Ascending aorta (tissue), 2 donors: ENCODE measurements around the gene FAM3A. TPM values are rescaled to one million over a fixed set of nuclear protein-coding genes. Genes with fewer than 3 reads are reported as not detected.
"Not testable (repeated sequence)": the region's sequence is repeated elsewhere in the genome, so short reads cannot be mapped to it uniquely, and the experiment has no call there.

Source experiments
- DNase-seq, 2 donors: peaks; one replicate each; pipeline ENCODE4 v3.0.0-alpha.2; 2019; ENCODE audit warnings: low spot score in 2 of 2
- H3K27ac ChIP-seq, 2 donors: fragments of 200-600 bp; sonication (generic); one replicate each; pipeline ENCODE4 v1.5.1; 2016 to 2017; ENCODE audit warnings: mild to moderate bottlenecking in 1 of 2
- H3K27me3 ChIP-seq: fragments of 200-600 bp; sonication (generic); one replicate; pipeline ENCODE4 v1.5.1; 2017
- H3K36me3 ChIP-seq, 2 donors: fragments of 200-600 bp; sonication (generic); one replicate each; pipeline ENCODE4 v1.5.1; 2016
- H3K4me1 ChIP-seq, 2 donors: fragments of 200-600 bp; sonication (generic); one replicate each; pipeline ENCODE4 v1.5.1; 2016 to 2017; ENCODE audit warnings: mild to moderate bottlenecking in 1 of 2
- H3K4me3 ChIP-seq, 2 donors: fragments of 200-600 bp; sonication (generic); one replicate each; pipeline ENCODE4 v1.5.1; 2016 to 2017; ENCODE audit warnings: mild to moderate bottlenecking in 1 of 2
- H3K9me3 ChIP-seq, 2 donors: fragments of 200-600 bp; sonication (generic); one replicate each; pipeline ENCODE4 v1.5.1; 2016
- intact Hi-C: fragments of 100-400 bp; cut with DNase I; formaldehyde crosslinking; loops from one replicate; pipeline ENCODE4 v1.15.1; 2023
- total RNA-seq: library from RNA; depleted of rRNA; stranded (reverse); fragments of >200 nt; gene quantifications from one replicate; pipeline ENCODE4 v1.1.0, GENCODE V29; 2016
- TF ChIP-seq, protein P1 (sequence below), 3 experiments: fragments of 200-600 bp in 2 of 3; fragments of 450-650 bp in 1 of 3; sonication (generic) in 2 of 3; IDR thresholded peaks; one replicate each; pipeline ENCODE4 v1.5.1; 2016 to 2019; ENCODE audit warnings: antibody characterized with exemption in 3 of 3, mild to moderate bottlenecking in 1 of 3, moderate library complexity in 1 of 3

Gene FAM3A
- total RNA-seq = 69.9 TPM

- Histone ChIP-seq H3K9me3 (no peaks in the 10 kb centered on the region), H3K27me3 (no peaks in the 10 kb centered on the region), H3K36me3 (no peaks in the 10 kb centered on the region), H3K4me1 (peaks cover 2 to 5% of the 10 kb centered on the region in 2 donors), H3K27ac (peak within 1 kb of the TSS; percentile 82 to 88), H3K4me3 (peak within 1 kb of the TSS; percentile 64 to 72)
- TF ChIP-seq, protein P1, sequence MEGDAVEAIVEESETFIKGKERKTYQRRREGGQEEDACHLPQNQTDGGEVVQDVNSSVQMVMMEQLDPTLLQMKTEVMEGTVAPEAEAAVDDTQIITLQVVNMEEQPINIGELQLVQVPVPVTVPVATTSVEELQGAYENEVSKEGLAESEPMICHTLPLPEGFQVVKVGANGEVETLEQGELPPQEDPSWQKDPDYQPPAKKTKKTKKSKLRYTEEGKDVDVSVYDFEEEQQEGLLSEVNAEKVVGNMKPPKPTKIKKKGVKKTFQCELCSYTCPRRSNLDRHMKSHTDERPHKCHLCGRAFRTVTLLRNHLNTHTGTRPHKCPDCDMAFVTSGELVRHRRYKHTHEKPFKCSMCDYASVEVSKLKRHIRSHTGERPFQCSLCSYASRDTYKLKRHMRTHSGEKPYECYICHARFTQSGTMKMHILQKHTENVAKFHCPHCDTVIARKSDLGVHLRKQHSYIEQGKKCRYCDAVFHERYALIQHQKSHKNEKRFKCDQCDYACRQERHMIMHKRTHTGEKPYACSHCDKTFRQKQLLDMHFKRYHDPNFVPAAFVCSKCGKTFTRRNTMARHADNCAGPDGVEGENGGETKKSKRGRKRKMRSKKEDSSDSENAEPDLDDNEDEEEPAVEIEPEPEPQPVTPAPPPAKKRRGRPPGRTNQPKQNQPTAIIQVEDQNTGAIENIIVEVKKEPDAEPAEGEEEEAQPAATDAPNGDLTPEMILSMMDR (IDR thresholded peaks at IDR 0.05) = no peak
- peak; percentile 70 to 95 for DNase-seq
- intact Hi-C loops = loop anchor here (1.0 kb wide), 2 partner anchors 26 to 37 kb away; partner anchors contain the start of genes LAGE3 and SLC10A3
Observed at GRCh38 chrX:154515966-154516655, at the start of gene FAM3A. Gene FAM3A, minus strand, starts transcription at chrX:154516232. Its CDS starts 460 bp downstream, at chrX:154515772.

DNA sequence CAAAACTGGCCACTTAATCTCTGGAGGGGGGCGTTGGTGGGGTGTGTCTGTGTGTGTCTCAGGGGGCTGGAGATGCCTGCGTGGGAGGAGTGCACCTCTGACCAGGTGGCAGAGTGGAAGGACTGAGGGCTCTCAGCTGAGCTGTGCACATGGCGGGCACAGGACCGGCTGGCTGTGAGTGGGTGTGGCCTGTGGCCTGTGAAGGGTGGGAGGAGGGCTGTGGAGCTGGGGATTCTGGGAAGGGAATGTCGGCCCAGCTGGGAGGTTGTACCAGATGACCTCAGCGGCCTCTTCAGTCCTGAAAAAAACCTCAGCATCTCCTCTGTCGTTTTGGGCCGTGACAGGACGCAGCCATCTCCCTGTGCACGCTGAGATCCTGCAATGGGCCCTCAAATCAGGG is 46.3 kb upstream of the FAM3A start:
- H3K9me3 ChIP-seq, H3K36me3 ChIP-seq, intact Hi-C loops, H3K4me3 ChIP-seq, H3K27me3 ChIP-seq, DNase-seq, H3K27ac ChIP-seq, H3K4me1 ChIP-seq: not testable (repeated sequence)

- H3K27ac ChIP-seq, intact Hi-C loops, H3K4me3 ChIP-seq, H3K27me3 ChIP-seq, H3K36me3 ChIP-seq, DNase-seq, H3K9me3 ChIP-seq, H3K4me1 ChIP-seq: not testable (repeated sequence)
Observed at GRCh38 chrX:154560326-154560725, 44.3 kb upstream of the FAM3A start.

DNA sequence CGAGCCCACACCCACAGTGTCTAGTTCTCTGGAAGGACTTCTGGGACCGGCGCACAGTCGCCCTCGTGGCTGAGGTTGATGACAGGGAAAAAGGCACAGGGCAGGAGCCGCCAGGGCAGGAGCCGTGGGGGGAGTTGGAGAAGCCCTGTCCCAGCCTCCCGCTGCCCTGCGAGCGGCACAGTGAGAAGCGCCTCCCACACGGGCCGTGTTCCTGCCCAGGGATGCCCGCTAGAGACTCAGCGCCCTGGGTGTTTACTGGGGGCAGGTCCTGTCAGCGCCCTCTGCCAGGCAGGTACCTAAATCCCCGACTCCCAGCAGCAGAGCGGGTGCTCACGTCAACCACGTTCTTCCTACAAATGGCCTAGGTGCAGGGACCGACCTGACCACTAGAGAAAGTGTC is 42.9 kb upstream of the FAM3A start:
- H3K4me1 ChIP-seq, H3K9me3 ChIP-seq, H3K27me3 ChIP-seq, DNase-seq, H3K27ac ChIP-seq, intact Hi-C loops, H3K4me3 ChIP-seq, H3K36me3 ChIP-seq: not testable (repeated sequence)

DNA sequence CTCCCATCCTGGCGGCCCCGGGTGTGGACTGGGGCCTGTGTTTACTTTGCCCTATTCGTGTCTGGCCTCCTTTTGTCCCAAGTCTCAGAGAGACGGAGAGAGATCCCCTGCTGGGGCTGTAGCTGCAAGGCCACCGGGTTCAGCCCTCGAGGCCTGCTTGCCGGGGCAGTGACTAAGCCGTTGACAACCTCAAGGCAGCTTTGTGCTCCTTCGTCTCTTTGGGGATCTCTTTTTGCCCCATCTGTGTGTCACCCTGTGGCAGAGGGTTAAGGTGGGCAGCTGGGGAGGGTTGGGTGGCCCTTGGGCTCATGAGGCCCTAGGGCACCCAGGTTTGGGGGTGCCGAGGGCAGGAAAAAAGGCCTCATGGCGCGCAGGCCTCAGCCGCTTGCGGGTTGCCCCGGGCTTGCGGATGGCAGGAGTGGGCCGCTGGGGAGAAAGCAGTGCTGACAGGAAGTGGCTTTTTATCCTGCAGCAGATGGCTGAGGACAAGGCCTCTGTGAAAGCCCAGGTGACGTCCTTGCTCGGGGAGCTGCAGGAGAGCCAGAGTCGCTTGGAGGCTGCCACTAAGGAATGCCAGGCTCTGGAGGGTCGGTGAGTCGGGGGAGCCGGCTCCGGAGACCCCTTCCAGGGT is 42.1 kb upstream of the FAM3A start:
- H3K9me3 ChIP-seq, H3K27me3 ChIP-seq, H3K4me1 ChIP-seq, DNase-seq, H3K36me3 ChIP-seq, H3K27ac ChIP-seq, H3K4me3 ChIP-seq, intact Hi-C loops: not testable (repeated sequence)

DNA sequence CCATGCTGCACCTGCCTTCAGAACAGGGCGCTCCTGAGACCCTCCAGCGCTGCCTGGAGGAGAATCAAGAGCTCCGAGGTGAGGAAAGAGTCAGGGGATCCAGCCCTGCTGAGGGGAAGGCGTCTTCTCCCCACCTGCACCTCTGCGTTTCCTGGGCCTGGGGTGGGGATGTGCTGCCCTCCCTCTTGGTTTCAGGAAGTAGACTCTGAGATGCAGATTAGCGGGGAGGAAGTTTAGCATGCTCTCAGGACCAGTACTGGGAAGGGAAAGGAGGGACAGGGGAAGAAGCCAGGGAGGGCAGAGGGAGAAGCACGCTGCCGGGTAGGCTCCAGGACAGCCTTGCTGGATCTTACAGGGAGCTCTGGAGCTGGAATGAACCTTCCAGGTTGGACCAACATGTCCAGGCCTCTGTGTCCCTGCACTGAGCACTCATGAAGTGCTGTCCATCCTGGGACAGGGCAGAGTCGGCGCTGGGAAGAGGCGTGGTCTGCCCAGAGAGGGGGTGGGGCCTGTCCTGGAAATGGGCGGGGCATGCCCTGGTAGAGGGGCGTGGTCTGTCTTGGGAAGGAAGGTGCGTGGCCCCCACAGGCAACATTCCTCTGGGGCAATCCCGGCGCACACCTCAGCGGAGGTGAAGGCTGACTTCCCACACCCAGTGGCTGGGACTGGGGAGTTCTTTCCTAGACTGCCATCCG is 36.2 kb upstream of the FAM3A start:
- DNase-seq, H3K27me3 ChIP-seq, H3K9me3 ChIP-seq, intact Hi-C loops, H3K4me1 ChIP-seq, H3K27ac ChIP-seq, H3K4me3 ChIP-seq: not testable (repeated sequence)
- H3K36me3 ChIP-seq = peaks cover 10 to 11% of the 10 kb centered on the region in 2 donors

GRCh38 chrX:154549766-154550165 is 33.7 kb upstream of the FAM3A start:
- intact Hi-C loops = no loop called here

GRCh38 chrX:154548028-154548316 is 31.9 kb upstream of the FAM3A start:
- Histone ChIP-seq H3K27ac (peak overlapping the region; percentile 81 to 83), H3K36me3 (peaks cover under 1 to 4% of the 10 kb centered on the region in 2 donors), H3K27me3 (no peaks in the 10 kb centered on the region), H3K4me1 (peaks cover 6 to 7% of the 10 kb centered on the region in 2 donors), H3K4me3 (peak overlapping the region; percentile 63 to 70), H3K9me3 (no peaks in the 10 kb centered on the region)
- no peak for DNase-seq
- TF ChIP-seq, protein P1 (IDR thresholded peaks at IDR 0.05) = no peak
- intact Hi-C loops = no loop called here

More at GRCh38 chrX:154549766-154550165, 33.7 kb upstream of the FAM3A start:
- H3K4me3 ChIP-seq = no peak overlapping the region
- H3K4me1 ChIP-seq = peaks cover 3 to 6% of the 10 kb centered on the region in 2 donors
- H3K9me3 ChIP-seq = no peaks in the 10 kb centered on the region
- H3K27ac ChIP-seq = no peak overlapping the region
- DNase-seq = no peak
- H3K27me3 ChIP-seq = no peaks in the 10 kb centered on the region
- TF ChIP-seq, protein P1 (IDR thresholded peaks at IDR 0.05) = no peak
- H3K36me3 ChIP-seq = peaks cover 6 to 7% of the 10 kb centered on the region in 2 donors
